Large intestine (tissue), 3 donors: ENCODE data around the gene SUN5. TPM values are rescaled to one million over a fixed set of nuclear protein-coding genes. Genes with fewer than 3 reads are reported as not detected.

Experiments
- DNase-seq, 2 donors: peaks; one replicate each; pipeline versions ENCODE4 v3.0.0 to v3.0.0-alpha.2; 2013
- H3K27ac ChIP-seq: one replicate; pipeline ENCODE4 v1.5.1; 2013; ENCODE audit warnings: low read length
- H3K27me3 ChIP-seq: 2 replicates; pipeline ENCODE4 v1.6.1; 2013; ENCODE audit warnings: low read length; ENCODE audit not compliant: control insufficient read depth, insufficient read depth
- H3K36me3 ChIP-seq: 2 replicates; pipeline ENCODE4 v1.6.1; 2013; ENCODE audit warnings: low read length; ENCODE audit not compliant: control insufficient read depth, insufficient read depth
- H3K4me1 ChIP-seq: one replicate; pipeline ENCODE4 v1.6.1; 2013; ENCODE audit warnings: low read length; ENCODE audit not compliant: control insufficient read depth, insufficient read depth
- H3K4me3 ChIP-seq: one replicate; pipeline ENCODE4 v1.5.1; 2013; ENCODE audit warnings: low read length
- H3K9me3 ChIP-seq: one replicate; pipeline ENCODE4 v1.6.1; 2013; ENCODE audit warnings: mild to moderate bottlenecking, low read depth, low read length, moderate library complexity; ENCODE audit not compliant: control insufficient read depth
- WGBS: methylation state at CpG from one replicate; pipeline ENCODE4 v1.1.5; 2013; ENCODE audit warnings: low lambda C conversion rate; ENCODE audit not compliant: insufficient coverage; 5-methylcytosine and 5-hydroxymethylcytosine counted together
- polyA plus RNA-seq: library from polyadenylated mRNA; unstranded; fragments of 120-200 nt; gene quantifications from one replicate; pipeline ENCODE4 v1.2.1, GENCODE V29; 2013

Gene SUN5
- polyA plus RNA-seq, 1 donor: not detected

GRCh38 chr20:33005132-33005566 lies 916 bp upstream of the SUN5 start:
- WGBS: no CpG with 5 or more reads among the region's 4 CpGs
- no peak overlapping the region for H3K27ac ChIP-seq
- no peak for DNase-seq

GRCh38 chr20:33002087-33002808 lies 2.0 kb downstream of the SUN5 start:
- Histone ChIP-seq H3K4me1 (no peaks in the 10 kb centered on the region), H3K27ac (no peak overlapping the region), H3K4me3 (no peak overlapping the region), H3K9me3 (no peaks in the 10 kb centered on the region), H3K27me3 (peaks cover 3% of the 10 kb centered on the region), H3K36me3 (no peaks in the 10 kb centered on the region)
- WGBS: no CpG with 5 or more reads among the region's 7 CpGs
- no peak for DNase-seq

More at GRCh38 chr20:33005132-33005566, 916 bp upstream of the SUN5 start:
- H3K9me3 ChIP-seq: no peaks in the 10 kb centered on the region
- peaks cover 3% of the 10 kb centered on the region for H3K27me3 ChIP-seq
- no peaks in the 10 kb centered on the region for H3K36me3 ChIP-seq
- H3K4me1 ChIP-seq: no peaks in the 10 kb centered on the region
- no peak overlapping the region for H3K4me3 ChIP-seq

- Histone ChIP-seq H3K27me3 (peaks cover 3% of the 10 kb centered on the region), H3K4me3 (no peak overlapping the region), H3K36me3 (no peaks in the 10 kb centered on the region), H3K9me3 (no peaks in the 10 kb centered on the region), H3K27ac (no peak overlapping the region), H3K4me1 (no peaks in the 10 kb centered on the region)
- WGBS: no CpG with 5 or more reads among the region's 9 CpGs
- DNase-seq: no peak
These were observed 3.3 kb downstream of the SUN5 start for GRCh38 chr20:33000802-33001466.

- WGBS: 100% methylated on average over 2 of the region's 9 CpGs
- no peaks in the 10 kb centered on the region for H3K36me3 ChIP-seq
- DNase-seq: no peak
These were observed 4.5 kb downstream of the SUN5 start for GRCh38 chr20:32999603-33000250.

GRCh38 chr20:32997431-32997830 lies 6.8 kb downstream of the SUN5 start:
- Histone ChIP-seq H3K27ac (no peak overlapping the region), H3K4me1 (no peaks in the 10 kb centered on the region), H3K36me3 (no peaks in the 10 kb centered on the region), H3K27me3 (peaks cover 3% of the 10 kb centered on the region), H3K9me3 (no peaks in the 10 kb centered on the region), H3K4me3 (no peak overlapping the region)
- WGBS: 100% methylated on average over 2 of the region's 2 CpGs
- DNase-seq: no peak

More at GRCh38 chr20:32999603-33000250, 4.5 kb downstream of the SUN5 start:
- Histone ChIP-seq H3K9me3 (no peaks in the 10 kb centered on the region), H3K27me3 (peaks cover 3% of the 10 kb centered on the region), H3K4me1 (no peaks in the 10 kb centered on the region), H3K27ac (no peak overlapping the region), H3K4me3 (no peak overlapping the region)

- Histone ChIP-seq H3K27me3 (no peaks in the 10 kb centered on the region), H3K4me3 (no peak overlapping the region)
- DNase-seq: no peak
These were observed 8.4 kb downstream of the SUN5 start for GRCh38 chr20:32995802-32996201.

GRCh38 chr20:32993496-32994050 lies 10.7 kb downstream of the SUN5 start:
- DNase-seq: no peak
- H3K36me3 ChIP-seq: no peaks in the 10 kb centered on the region
- no peaks in the 10 kb centered on the region for H3K9me3 ChIP-seq
- H3K4me1 ChIP-seq: no peaks in the 10 kb centered on the region
- WGBS: no CpG with 5 or more reads among the region's 8 CpGs
- H3K27me3 ChIP-seq: no peaks in the 10 kb centered on the region
- no peak overlapping the region for H3K27ac ChIP-seq
- no peak overlapping the region for H3K4me3 ChIP-seq

More at GRCh38 chr20:32995802-32996201, 8.4 kb downstream of the SUN5 start:
- Histone ChIP-seq H3K36me3 (no peaks in the 10 kb centered on the region), H3K9me3 (no peaks in the 10 kb centered on the region), H3K4me1 (no peaks in the 10 kb centered on the region), H3K27ac (no peak overlapping the region)

- Histone ChIP-seq H3K27me3 (no peaks in the 10 kb centered on the region), H3K9me3 (no peaks in the 10 kb centered on the region), H3K36me3 (no peaks in the 10 kb centered on the region), H3K4me1 (no peaks in the 10 kb centered on the region), H3K27ac (no peak overlapping the region), H3K4me3 (no peak overlapping the region)
- no peak for DNase-seq
- 80% methylated on average over 1 of the region's 8 CpGs for WGBS
These were observed 12.2 kb downstream of the SUN5 start for GRCh38 chr20:32991792-32992641.

- Histone ChIP-seq H3K36me3 (no peaks in the 10 kb centered on the region), H3K4me1 (no peaks in the 10 kb centered on the region), H3K27me3 (no peaks in the 10 kb centered on the region), H3K9me3 (no peaks in the 10 kb centered on the region), H3K27ac (no peak overlapping the region), H3K4me3 (no peak overlapping the region)
- DNase-seq: no peak
- no CpG with 5 or more reads among the region's 3 CpGs for WGBS
These were observed 12.8 kb downstream of the SUN5 start for GRCh38 chr20:32991383-32991782.

- no CpG with 5 or more reads among the region's 3 CpGs for WGBS
- no peaks in the 10 kb centered on the region for H3K36me3 ChIP-seq
These were observed 13.8 kb downstream of the SUN5 start for GRCh38 chr20:32990426-32990825.

More at GRCh38 chr20:32990426-32990825, 13.8 kb downstream of the SUN5 start:
- no peak overlapping the region for H3K4me3 ChIP-seq
- DNase-seq: no peak
- H3K4me1 ChIP-seq: no peaks in the 10 kb centered on the region
- H3K27me3 ChIP-seq: no peaks in the 10 kb centered on the region
- no peak overlapping the region for H3K27ac ChIP-seq
- H3K9me3 ChIP-seq: no peaks in the 10 kb centered on the region
